DMS 273 treated with DMSO at 0.1 percent for 48 hours (cell line): ENCODE results near the gene KLHDC7B.
A peak's percentile ranks its signal among the peaks of the same experiment; 100 is the strongest.

Experiments used
- DNase-seq: peaks from one replicate; lab custom pipeline; 2025; lab: John Stamatoyannopoulos, UW

Gene KLHDC7B

GRCh38 chr22:50548040-50548920, 2.6 kb downstream of the KLHDC7B start:
- DNase-seq: no peak

GRCh38 chr22:50548921-50549790, 3.5 kb downstream of the KLHDC7B start:
- no peak for DNase-seq

- no peak for DNase-seq
Measured at GRCh38 chr22:50550395-50550794, 4.7 kb downstream of the KLHDC7B start.

GRCh38 chr22:50551160-50551752, 5.6 kb downstream of the KLHDC7B start:
- no peak for DNase-seq

- DNase-seq: no peak
Measured at GRCh38 chr22:50553310-50553709, 7.6 kb downstream of the KLHDC7B start.

GRCh38 chr22:50556703-50557102, 11.0 kb downstream of the KLHDC7B start:
- DNase-seq: no peak

GRCh38 chr22:50560034-50560433, 14.3 kb downstream of the KLHDC7B start:
- no peak for DNase-seq

- no peak for DNase-seq
Measured at GRCh38 chr22:50561401-50562358, 16.0 kb downstream of the KLHDC7B start.

GRCh38 chr22:50562523-50563412, 17.1 kb downstream of the KLHDC7B start, which contains the start of gene SYCE3:
SYCE3 (minus strand) TSS chr22:50562919; CDS start chr22:50556405, 6,514 bp downstream.
- DNase-seq: peak; percentile 81

GRCh38 chr22:50563413-50564160, 17.9 kb downstream of the KLHDC7B start:
- no peak for DNase-seq

- DNase-seq: no peak
Measured at GRCh38 chr22:50564289-50564688, 18.6 kb downstream of the KLHDC7B start.

- DNase-seq: no peak
Measured at GRCh38 chr22:50567721-50568252, 22.1 kb downstream of the KLHDC7B start.

GRCh38 chr22:50568626-50569025, 22.9 kb downstream of the KLHDC7B start:
- no peak for DNase-seq

- DNase-seq: no peak
Measured at GRCh38 chr22:50569041-50569459, 23.4 kb downstream of the KLHDC7B start.

- no peak for DNase-seq
Measured at GRCh38 chr22:50569896-50570535, 24.3 kb downstream of the KLHDC7B start.

- DNase-seq: no peak
Measured at GRCh38 chr22:50570861-50571260, 25.2 kb downstream of the KLHDC7B start.

GRCh38 chr22:50571264-50572175, 25.8 kb downstream of the KLHDC7B start:
- DNase-seq: no peak

GRCh38 chr22:50572965-50573364, 27.3 kb downstream of the KLHDC7B start:
- no peak for DNase-seq
